ENCODE data around the gene PLSCR3.
A peak's percentile ranks its signal among the peaks of the same experiment; 100 is the strongest.

The PLSCR3 gene

GRCh38 chr17:7394452-7395191 lies at the start of gene PLSCR3:
TSS of gene PLSCR3 (minus strand) at chr17:7394525. CDS start at chr17:7394110, 415 bp downstream.
- peak; percentile 78 for DNase-seq

GRCh38 chr17:7443499-7444485 lies 49.5 kb upstream of the PLSCR3 start:
- no peak for DNase-seq

GRCh38 chr17:7442142-7442541 lies 47.8 kb upstream of the PLSCR3 start:
- no peak for DNase-seq

GRCh38 chr17:7441266-7441665 lies 46.9 kb upstream of the PLSCR3 start:
- DNase-seq: no peak

- DNase-seq: no peak
These were observed 46.5 kb upstream of the PLSCR3 start for GRCh38 chr17:7440834-7441195.

GRCh38 chr17:7440113-7440833 lies 45.9 kb upstream of the PLSCR3 start:
- peak; percentile 61 for DNase-seq

GRCh38 chr17:7439462-7440112 lies 45.3 kb upstream of the PLSCR3 start, which contains the start of gene FGF11:
TSS of gene FGF11 (plus strand) at chr17:7439512. CDS start at chr17:7439621, 109 bp downstream.
- no peak for DNase-seq

GRCh38 chr17:7438656-7439460 lies 44.5 kb upstream of the PLSCR3 start:
- DNase-seq: no peak

GRCh38 chr17:7437950-7438614 lies 43.8 kb upstream of the PLSCR3 start:
- DNase-seq: no peak

GRCh38 chr17:7437369-7437863 lies 43.1 kb upstream of the PLSCR3 start:
- no peak for DNase-seq

GRCh38 chr17:7436556-7437368 lies 42.4 kb upstream of the PLSCR3 start:
- DNase-seq: peak; percentile 77

GRCh38 chr17:7435676-7436555 lies 41.6 kb upstream of the PLSCR3 start:
- DNase-seq: peak; percentile 37

- DNase-seq: no peak
These were observed 38.0 kb upstream of the PLSCR3 start for GRCh38 chr17:7432296-7432695.

GRCh38 chr17:7431231-7431630 lies 36.9 kb upstream of the PLSCR3 start:
- DNase-seq: no peak

- no peak for DNase-seq
These were observed 35.4 kb upstream of the PLSCR3 start for GRCh38 chr17:7429722-7430121.

- no peak for DNase-seq
These were observed 34.2 kb upstream of the PLSCR3 start, which contains the start of gene SPEM3 for GRCh38 chr17:7428557-7428956. TSS of gene SPEM3 (plus strand) at chr17:7428857. CDS start at chr17:7428903, 46 bp downstream.

- no peak for DNase-seq
These were observed 33.2 kb upstream of the PLSCR3 start for GRCh38 chr17:7427549-7427948.

- no peak for DNase-seq
These were observed 32.7 kb upstream of the PLSCR3 start for GRCh38 chr17:7426896-7427489.

Data from NCI-H2171 treated with DMSO at 0.1 percent for 48 hours (cell line).